SU-DHL-6 (cell line): ENCODE measurements around the gene CCDC137.

Source experiments
- CTCF ChIP-seq: fragments of 200-600 bp; sonication (generic); IDR thresholded peaks from one replicate; pipeline ENCODE4 v1.5.1; 2017; ENCODE audit warnings: antibody characterized with exemption, mild to moderate bottlenecking, low read length, moderate library complexity; ENCODE audit not compliant: insufficient read depth, poor library complexity, severe bottlenecking
- EZH2phosphoT487 ChIP-seq: fragments of 200-600 bp; sonication (generic), shearing (Covaris generic); conservative IDR thresholded peaks from 2 replicates; pipeline ENCODE4 v1.6.1; 2018; ENCODE audit warnings: mild to moderate bottlenecking, antibody characterized with exemption, low read length, moderate library complexity, mixed read lengths

GRCh38 chr17:81682565-81683207 is 16.1 kb downstream of the CCDC137 start:
- TF ChIP-seq CTCF (no peak), EZH2phosphoT487 (no peak)
